Bladder microvascular endothelial cell (primary cell): ENCODE measurements around the gene IMPDH1. TPM values are rescaled to one million over a fixed set of nuclear protein-coding genes. Genes with fewer than 3 reads are reported as not detected.

Experiments
- total RNA-seq: library from RNA; depleted of rRNA; stranded (reverse); fragments of >200 nt; gene quantifications from 2 replicates; pipeline ENCODE4 v1.2.3, GENCODE V29; 2014

Gene IMPDH1
- total RNA-seq: 51.5 and 86.4 TPM in 2 replicates

GRCh38 chr7:128409596-128410450, at the start of gene IMPDH1:
IMPDH1 (minus strand) TSS chr7:128409982; CDS start chr7:128409901, 81 bp downstream.

GRCh38 chr7:128455543-128456254, 45.9 kb upstream of the IMPDH1 start, which contains the start of gene HILPDA:
HILPDA (plus strand) TSS chr7:128455878; CDS start chr7:128457269, 1,391 bp downstream.

GRCh38 chr7:128361411-128362379, 48.1 kb downstream of the IMPDH1 start, which contains the start of gene PRRT4:
PRRT4 (minus strand) TSS chr7:128361690.

GRCh38 chr7:128343554-128344430, 66.0 kb downstream of the IMPDH1 start, which contains the start of gene RBM28:
RBM28 (minus strand) TSS chr7:128343908; CDS start chr7:128343793, 115 bp downstream.

Other genes starting within 250 kb of the IMPDH1 start
- not detected in 2 replicates for gene LEP, start 168.7 kb downstream of the IMPDH1 start, total RNA-seq
- 7.9 and 27.9 TPM in 2 replicates for gene RBM28, start 66.1 kb downstream of the IMPDH1 start, total RNA-seq
- gene PRRT4, start 48.3 kb downstream of the IMPDH1 start, total RNA-seq: not detected in 2 replicates
- 6.8 and 10.7 TPM in 2 replicates for gene HILPDA, start 45.9 kb upstream of the IMPDH1 start, total RNA-seq
- 19.8 and 33.4 TPM in 2 replicates for gene METTL2B, start 66.8 kb upstream of the IMPDH1 start, total RNA-seq